ENCODE results near the gene NAA60. TPM values are rescaled to one million over a fixed set of nuclear protein-coding genes. Genes with fewer than 3 reads are reported as not detected.

NAA60 gene
- total and polyA plus RNA-seq, 2 of the 13 experiments (the other 11 are each of a cell fraction or from before 2014, with no cell fraction given): 14.7 to 32.0 TPM

DNA sequence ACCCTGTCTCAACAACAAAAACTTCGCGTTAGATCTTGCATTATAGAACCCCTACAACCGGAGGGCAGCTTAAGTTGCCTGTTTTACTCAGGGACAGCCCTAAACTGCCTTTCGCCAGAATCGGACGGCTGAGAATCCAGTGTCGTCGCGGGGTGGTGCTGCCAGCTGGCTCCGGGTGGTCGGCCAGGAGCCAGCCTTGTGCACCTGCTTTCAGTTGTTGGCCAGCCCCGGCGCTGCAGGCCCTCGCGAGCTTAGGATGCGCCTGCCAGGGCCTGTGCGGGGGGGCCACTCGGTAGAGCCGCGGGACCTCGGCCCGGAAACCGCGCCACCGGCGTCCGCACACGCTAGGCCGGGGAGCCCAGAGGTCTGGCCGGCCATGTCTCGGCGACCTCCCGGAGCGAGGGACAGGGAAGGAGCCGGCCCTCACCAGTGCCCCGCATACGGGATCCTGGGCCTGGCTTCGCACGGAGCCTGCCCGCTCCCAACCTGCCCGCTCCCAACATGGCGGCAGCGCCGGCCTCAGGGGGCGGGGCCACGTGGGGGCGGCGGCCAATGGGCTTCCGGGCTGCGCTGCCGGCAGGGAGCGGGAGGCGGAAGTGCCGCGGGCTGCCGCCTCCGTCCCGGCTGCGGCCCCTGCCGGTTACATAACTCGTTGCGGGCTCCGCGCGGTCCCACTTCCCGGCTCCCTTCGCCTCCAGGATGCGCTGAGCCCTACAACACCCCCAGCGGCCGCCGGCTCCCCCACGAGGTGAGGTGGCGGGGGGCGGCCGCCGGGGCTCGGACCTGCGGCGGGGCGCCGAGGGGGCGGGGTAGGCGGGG, 14.2 kb downstream of the NAA60 start (continued):
- peak; percentile 67 for TF ChIP-seq GMEB2 (CRISPR knock-in tag; IDR thresholded peaks at IDR 0.05; ENCODE audit: low read depth)
- TF ChIP-seq, protein P1, sequence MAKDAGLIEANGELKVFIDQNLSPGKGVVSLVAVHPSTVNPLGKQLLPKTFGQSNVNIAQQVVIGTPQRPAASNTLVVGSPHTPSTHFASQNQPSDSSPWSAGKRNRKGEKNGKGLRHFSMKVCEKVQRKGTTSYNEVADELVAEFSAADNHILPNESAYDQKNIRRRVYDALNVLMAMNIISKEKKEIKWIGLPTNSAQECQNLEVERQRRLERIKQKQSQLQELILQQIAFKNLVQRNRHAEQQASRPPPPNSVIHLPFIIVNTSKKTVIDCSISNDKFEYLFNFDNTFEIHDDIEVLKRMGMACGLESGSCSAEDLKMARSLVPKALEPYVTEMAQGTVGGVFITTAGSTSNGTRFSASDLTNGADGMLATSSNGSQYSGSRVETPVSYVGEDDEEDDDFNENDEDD (CRISPR knock-in tag; IDR thresholded peaks at IDR 0.05; ENCODE audit: borderline replicate concordance): peak; percentile 67; the same call in 1 of the 2 replicates
- peak; percentile 95 for TF ChIP-seq ZHX2 (IDR thresholded peaks at IDR 0.05; ENCODE audit: low read depth)
- peak; percentile 67; the same call in 1 of the 2 replicates for TF ChIP-seq ZHX2 (CRISPR knock-in tag; IDR thresholded peaks at IDR 0.05; ENCODE audit: borderline replicate concordance)
- 0 out of 2 replicates have a peak, but pooled peaks have one; percentile 41 for TF ChIP-seq ZNF30 (CRISPR knock-in tag; IDR thresholded peaks at IDR 0.05)
- TF ChIP-seq XRCC5 (optimal IDR thresholded peaks at IDR 0.05; ENCODE audit: low read length): peak; percentile 21
- no peak; the same call in 1 of the 2 replicates for TF ChIP-seq CEBPG (CRISPR knock-in tag; IDR thresholded peaks at IDR 0.05)
- no peak for TF ChIP-seq NONO (IDR thresholded peaks at IDR 0.05)
- TF ChIP-seq NONO (CRISPR knock-in tag; conservative IDR thresholded peaks at IDR 0.05): peak; percentile 75; the same call in 1 of the 2 replicates
- TF ChIP-seq, protein P2, sequence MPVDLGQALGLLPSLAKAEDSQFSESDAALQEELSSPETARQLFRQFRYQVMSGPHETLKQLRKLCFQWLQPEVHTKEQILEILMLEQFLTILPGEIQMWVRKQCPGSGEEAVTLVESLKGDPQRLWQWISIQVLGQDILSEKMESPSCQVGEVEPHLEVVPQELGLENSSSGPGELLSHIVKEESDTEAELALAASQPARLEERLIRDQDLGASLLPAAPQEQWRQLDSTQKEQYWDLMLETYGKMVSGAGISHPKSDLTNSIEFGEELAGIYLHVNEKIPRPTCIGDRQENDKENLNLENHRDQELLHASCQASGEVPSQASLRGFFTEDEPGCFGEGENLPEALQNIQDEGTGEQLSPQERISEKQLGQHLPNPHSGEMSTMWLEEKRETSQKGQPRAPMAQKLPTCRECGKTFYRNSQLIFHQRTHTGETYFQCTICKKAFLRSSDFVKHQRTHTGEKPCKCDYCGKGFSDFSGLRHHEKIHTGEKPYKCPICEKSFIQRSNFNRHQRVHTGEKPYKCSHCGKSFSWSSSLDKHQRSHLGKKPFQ (CRISPR knock-in tag; IDR thresholded peaks at IDR 0.05; ENCODE audit: insufficient replicate concordance): no peak
- 0 out of 4 replicates have a peak, but pooled peaks of 1 of the 2 experiments have one; percentile 46 for TF ChIP-seq NR2F1 (CRISPR knock-in tag; IDR thresholded peaks at IDR 0.05)
- TF ChIP-seq SMAD1 (CRISPR knock-in tag; IDR thresholded peaks at IDR 0.05; ENCODE audit: borderline replicate concordance, low read depth): peak; percentile 91; the same call in 1 of the 2 replicates
- TF ChIP-seq ZKSCAN5 (CRISPR knock-in tag; IDR thresholded peaks at IDR 0.05): no peak
- TF ChIP-seq SPEN (CRISPR knock-in tag; IDR thresholded peaks at IDR 0.05; ENCODE audit: low read depth): peak; percentile 66
- TF ChIP-seq ZNF331 (CRISPR knock-in tag; IDR thresholded peaks at IDR 0.05): peak; percentile 43; the same call in 1 of the 2 replicates
